Breast epithelium (tissue), 3 donors: ENCODE data around the gene PRPF4.

Experiments
- POLR2A ChIP-seq: fragments of 450-650 bp; IDR thresholded peaks from one replicate; pipeline ENCODE4 v1.6.1; 2016; ENCODE audit warnings: antibody characterized with exemption, mild to moderate bottlenecking, moderate library complexity
- POLR2AphosphoS5 ChIP-seq, 3 donors: sonication (generic); formaldehyde crosslinking; IDR thresholded peaks; one replicate each; pipeline ENCODE4 v1.6.1; 2017; ENCODE audit warnings: antibody characterized with exemption in 3 of 3
- TF ChIP-seq, protein P1 (sequence below), 3 donors: fragments of 450-650 bp; IDR thresholded peaks; one replicate each; pipeline ENCODE4 v1.5.1; 2016 to 2017; ENCODE audit warnings: antibody characterized with exemption in 3 of 3, mild to moderate bottlenecking in 3 of 3, moderate library complexity in 3 of 3

- TF ChIP-seq, protein P1, sequence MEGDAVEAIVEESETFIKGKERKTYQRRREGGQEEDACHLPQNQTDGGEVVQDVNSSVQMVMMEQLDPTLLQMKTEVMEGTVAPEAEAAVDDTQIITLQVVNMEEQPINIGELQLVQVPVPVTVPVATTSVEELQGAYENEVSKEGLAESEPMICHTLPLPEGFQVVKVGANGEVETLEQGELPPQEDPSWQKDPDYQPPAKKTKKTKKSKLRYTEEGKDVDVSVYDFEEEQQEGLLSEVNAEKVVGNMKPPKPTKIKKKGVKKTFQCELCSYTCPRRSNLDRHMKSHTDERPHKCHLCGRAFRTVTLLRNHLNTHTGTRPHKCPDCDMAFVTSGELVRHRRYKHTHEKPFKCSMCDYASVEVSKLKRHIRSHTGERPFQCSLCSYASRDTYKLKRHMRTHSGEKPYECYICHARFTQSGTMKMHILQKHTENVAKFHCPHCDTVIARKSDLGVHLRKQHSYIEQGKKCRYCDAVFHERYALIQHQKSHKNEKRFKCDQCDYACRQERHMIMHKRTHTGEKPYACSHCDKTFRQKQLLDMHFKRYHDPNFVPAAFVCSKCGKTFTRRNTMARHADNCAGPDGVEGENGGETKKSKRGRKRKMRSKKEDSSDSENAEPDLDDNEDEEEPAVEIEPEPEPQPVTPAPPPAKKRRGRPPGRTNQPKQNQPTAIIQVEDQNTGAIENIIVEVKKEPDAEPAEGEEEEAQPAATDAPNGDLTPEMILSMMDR (IDR thresholded peaks at IDR 0.05) = no peak
- no peak for TF ChIP-seq POLR2AphosphoS5 (IDR thresholded peaks at IDR 0.05)
- TF ChIP-seq POLR2A = no peak
These were observed 6.1 kb upstream of the PRPF4 start for GRCh38 chr9:113269355-113269754.
